Naive thymus-derived CD4-positive, alpha-beta T cell (primary cell): ENCODE data around the gene HMCN1. TPM values are rescaled to one million over a fixed set of nuclear protein-coding genes. Genes with fewer than 3 reads are reported as not detected.

Source experiments
- ATAC-seq: fragments of 150-1000 bp; cut with Tn5 transposase; 2 replicates; pipeline ENCODE4 v1.10.0; 2021; ENCODE audit warnings: mild to moderate bottlenecking, moderate library complexity
- CTCF ChIA-PET: fragments of 350-600 bp; sonication (Branson Sonifier 250); formaldehyde crosslinking; loops from one replicate; lab custom pipeline; 2021; ENCODE audit warnings: antibody characterized with exemption; lab: Charles Lee
- POLR2A ChIA-PET: fragments of 350-600 bp; sonication (Branson Sonifier 250); formaldehyde crosslinking; loops from one replicate; lab custom pipeline; 2021; ENCODE audit warnings: antibody characterized with exemption, inconsistent platforms; lab: Charles Lee
- DNase-seq, 9 donors: peaks; one replicate each; pipeline versions ENCODE4 v3.0.0 to v3.0.0-alpha.2; 2020 to 2022; ENCODE audit warnings: mixed read lengths in 1 of 9
- H3K27ac ChIP-seq: one replicate; pipeline ENCODE4 v1.7.0; 2013; ENCODE audit warnings: mild to moderate bottlenecking, low read depth, low read length, moderate library complexity
- H3K27me3 ChIP-seq, 2 donors: one replicate each; pipeline ENCODE4 v1.7.0; 2013; ENCODE audit warnings: low read length in 2 of 2, mild to moderate bottlenecking in 2 of 2, moderate library complexity in 2 of 2; ENCODE audit not compliant: control insufficient read depth in 2 of 2, insufficient read depth in 2 of 2
- H3K36me3 ChIP-seq, 3 experiments: 1 replicate in 2 of 3; 2 replicates in 1 of 3; pipeline ENCODE4 v1.7.0; 2013; ENCODE audit warnings: low read length in 3 of 3, mild to moderate bottlenecking in 3 of 3, moderate library complexity in 1 of 3; ENCODE audit not compliant: insufficient read depth in 3 of 3, control insufficient read depth in 2 of 3
- H3K4me1 ChIP-seq, 2 donors: one replicate each; pipeline ENCODE4 v1.7.0; 2013; ENCODE audit warnings: low read length in 2 of 2, mild to moderate bottlenecking in 2 of 2, moderate library complexity in 1 of 2; ENCODE audit not compliant: control insufficient read depth in 2 of 2, insufficient read depth in 2 of 2
- H3K4me3 ChIP-seq: 2 replicates; pipeline ENCODE4 v1.7.0; 2013; ENCODE audit warnings: mild to moderate bottlenecking, low read length
- H3K9me3 ChIP-seq, 3 experiments: 1 replicate in 2 of 3; 2 replicates in 1 of 3; pipeline ENCODE4 v1.7.0; 2013; ENCODE audit warnings: low read length in 3 of 3; ENCODE audit not compliant: control insufficient read depth in 2 of 3
- H3K27ac Mint-ChIP-seq, 9 donors: one replicate each; pipeline ENCODE4 v1.8.0; 2020 to 2022; ENCODE audit warnings: mixed read lengths in 9 of 9, mild to moderate bottlenecking in 8 of 9, moderate library complexity in 5 of 9, inconsistent platforms in 2 of 9
- H3K27me3 Mint-ChIP-seq, 5 donors: one replicate each; pipeline ENCODE4 v1.8.0; 2021 to 2022; ENCODE audit warnings: mixed read lengths in 5 of 5, mild to moderate bottlenecking in 1 of 5
- H3K36me3 Mint-ChIP-seq, 5 donors: one replicate each; pipeline ENCODE4 v1.8.0; 2020 to 2022; ENCODE audit warnings: mixed read lengths in 5 of 5, mild to moderate bottlenecking in 3 of 5, inconsistent platforms in 1 of 5
- H3K4me1 Mint-ChIP-seq, 7 donors: one replicate each; pipeline ENCODE4 v1.8.0; 2020 to 2022; ENCODE audit warnings: mixed read lengths in 7 of 7, mild to moderate bottlenecking in 3 of 7, inconsistent platforms in 1 of 7
- H3K4me3 Mint-ChIP-seq, 10 donors: one replicate each; pipeline ENCODE4 v1.8.0; 2020 to 2022; ENCODE audit warnings: mild to moderate bottlenecking in 10 of 10, mixed read lengths in 10 of 10, moderate library complexity in 6 of 10, inconsistent platforms in 2 of 10
- H3K9me3 Mint-ChIP-seq, 11 donors: one replicate each; pipeline ENCODE4 v1.8.0; 2020 to 2022; ENCODE audit warnings: mixed read lengths in 11 of 11, mild to moderate bottlenecking in 4 of 11, inconsistent platforms in 1 of 11, moderate library complexity in 1 of 11
- intact Hi-C, 2 donors: fragments of 100-400 bp; cut with micrococcal nuclease; formaldehyde crosslinking; loops; one replicate each; pipeline ENCODE4 v1.15.1; 2023
- polyA plus RNA-seq, 2 donors: library from polyadenylated mRNA; unstranded; fragments of 300-500 nt; fragmentation: Illumina TruSeq; gene quantifications; one replicate each; pipeline ENCODE4 v1.2.3, GENCODE V29; 2021
- total RNA-seq, 6 experiments: library from RNA in 5 of 6; stranded (reverse) in 5 of 6; gene quantifications; 1 replicate in 5 of 6; 2 replicates in 1 of 6; pipeline ENCODE4 v1.2.3 and lab custom pipeline; 2021 to 2026

Gene HMCN1
- total RNA-seq (under 1 TPM in 4 of 5 experiments, not detected in 1; under 0.01 to 0.19 (median 0.16) TPM), polyA plus RNA-seq (not detected), total RNA-seq (lab: John Stamatoyannopoulos, UW) (not detected)

- H3K4me3 Mint-ChIP-seq: peak within 1 kb of the TSS; percentile 53 to 82 (median 72)
- intact Hi-C loops: no loop called here
Measured at GRCh38 chr1:185733818-185734735, at the start of gene HMCN1. TSS of gene HMCN1 (plus strand) at chr1:185734391. CDS start at chr1:185734780, 389 bp downstream.

GRCh38 chr1:185686821-185687778 is 47.1 kb upstream of the HMCN1 start:
- DNase-seq: no peak
- no peaks in the 10 kb centered on the region for H3K9me3 ChIP-seq
- no peaks in the 10 kb centered on the region for H3K9me3 Mint-ChIP-seq
- H3K4me1 ChIP-seq: no peaks in the 10 kb centered on the region
- no peak overlapping the region for H3K4me3 ChIP-seq
- H3K36me3 ChIP-seq: no peaks in the 10 kb centered on the region
- H3K27me3 ChIP-seq: no peaks in the 10 kb centered on the region
- no peak overlapping the region for H3K27ac ChIP-seq
- intact Hi-C loops: no loop called here
- H3K27me3 Mint-ChIP-seq: peaks cover 0 to 62% (median 5%) of the 10 kb centered on the region in 5 donors
- H3K4me1 Mint-ChIP-seq: no peaks in the 10 kb centered on the region
- CTCF ChIA-PET: no interaction called here
- POLR2A ChIA-PET: no interaction called here
- no peak overlapping the region for H3K4me3 Mint-ChIP-seq
- ATAC-seq: no peak
- peaks cover 0 to 4% (median 0%) of the 10 kb centered on the region in 5 donors for H3K36me3 Mint-ChIP-seq
- H3K27ac Mint-ChIP-seq: no peak overlapping the region

More at GRCh38 chr1:185733818-185734735, at the start of gene HMCN1:
- Mint-ChIP-seq H3K4me1 (peaks cover 12 to 22% (median 16%) of the 10 kb centered on the region in 7 donors), H3K36me3 (peaks cover 0 to 15% (median 4%) of the 10 kb centered on the region in 5 donors), H3K27me3 (peaks cover 65 to 81% (median 72%) of the 10 kb centered on the region in 5 donors), H3K27ac (no peak within 1 kb of the TSS), H3K9me3 (peaks cover 3 to 35% (median 25%) of the 10 kb centered on the region in 11 donors)
- H3K36me3 ChIP-seq: no peaks in the 10 kb centered on the region
- ChIA-PET POLR2A (no interaction called here), CTCF (no interaction called here)
- DNase-seq: peak in 3 of 9 donors; percentile 4 to 21 (median 16)
- peaks cover 0 to 15% (median 0%) of the 10 kb centered on the region in 3 experiments for H3K9me3 ChIP-seq
- H3K27ac ChIP-seq: no peak within 1 kb of the TSS
- H3K4me1 ChIP-seq: peaks cover 0 to 3% of the 10 kb centered on the region in 2 donors
- H3K4me3 ChIP-seq: peak within 1 kb of the TSS; percentile 34
- ATAC-seq: peak; percentile 41
- H3K27me3 ChIP-seq: peaks cover 0 to 5% of the 10 kb centered on the region in 2 donors

- CTCF ChIA-PET: interaction anchor here (0.6 to 0.9 kb wide), 2 partner anchors 10 to 15 kb away, joined by 3 read pairs; no protein-coding TSS in a partner anchor
- H3K4me1 Mint-ChIP-seq: peaks cover 11 to 25% (median 14%) of the 10 kb centered on the region in 7 donors
- H3K36me3 Mint-ChIP-seq: peaks cover 0 to 15% (median 0%) of the 10 kb centered on the region in 5 donors
- H3K9me3 ChIP-seq: no peaks in the 10 kb centered on the region
- no peak overlapping the region for H3K27ac Mint-ChIP-seq
- POLR2A ChIA-PET: interaction anchor here (0.6 to 1.1 kb wide), 3 partner anchors 16 to 932 kb away, joined by 3 to 5 read pairs (median 3); no protein-coding TSS in a partner anchor
- peaks cover 0 to 17% of the 10 kb centered on the region in 2 donors for H3K4me1 ChIP-seq
- ATAC-seq: no peak
- peaks cover 0 to 54% (median 5%) of the 10 kb centered on the region in 5 donors for H3K27me3 Mint-ChIP-seq
- H3K27me3 ChIP-seq: no peaks in the 10 kb centered on the region
- no peak overlapping the region for H3K4me3 Mint-ChIP-seq
- peaks cover 0 to 8% (median 0%) of the 10 kb centered on the region in 11 donors for H3K9me3 Mint-ChIP-seq
- H3K4me3 ChIP-seq: no peak overlapping the region
- no peaks in the 10 kb centered on the region for H3K36me3 ChIP-seq
- intact Hi-C loops: loop anchor here in 1 of 2 donors (5.0 to 10.0 kb wide), 2 partner anchors 614 to 687 kb away; partner anchors contain the start of genes ODR4 and TPR
- no peak for DNase-seq
- no peak overlapping the region for H3K27ac ChIP-seq
Measured at GRCh38 chr1:185690527-185690926, 43.7 kb upstream of the HMCN1 start.

GRCh38 chr1:185693654-185694053 is 40.5 kb upstream of the HMCN1 start:
- Mint-ChIP-seq H3K4me1 (peaks cover 11 to 27% (median 14%) of the 10 kb centered on the region in 7 donors), H3K4me3 (peak overlapping the region; percentile 73 to 85 (median 78)), H3K9me3 (peaks cover 0 to 8% (median 0%) of the 10 kb centered on the region in 11 donors), H3K27ac (peak overlapping the region; percentile 77 to 96 (median 88)), H3K36me3 (peaks cover 0 to 16% (median 0%) of the 10 kb centered on the region in 5 donors), H3K27me3 (peaks cover 0 to 28% (median 5%) of the 10 kb centered on the region in 5 donors)
- no peak for ATAC-seq
- CTCF ChIA-PET: interaction anchor here (1.0 to 2.0 kb wide), 6 partner anchors 13 to 888 kb away, joined by 3 to 8 read pairs (median 4); no protein-coding TSS in a partner anchor
- H3K4me1 ChIP-seq: peaks cover 0 to 17% of the 10 kb centered on the region in 2 donors
- H3K9me3 ChIP-seq: no peaks in the 10 kb centered on the region
- no peak for DNase-seq
- POLR2A ChIA-PET: interaction anchor here (0.5 to 2.7 kb wide), 6 partner anchors 19 to 652 kb away, joined by 3 to 15 read pairs (median 5); partner anchors contain the start of genes IVNS1ABP and TRMT1L
- intact Hi-C loops: loop anchor here (1.0 to 10.0 kb wide), 6 partner anchors 19 to 939 kb away; partner anchors contain the start of genes EDEM3 (in 1 of the 2), ODR4 (in 1 of the 2), SWT1 (in 1 of the 2) and TPR (in 1 of the 2)
- peak overlapping the region; percentile 50 for H3K27ac ChIP-seq
- no peaks in the 10 kb centered on the region for H3K36me3 ChIP-seq
- H3K27me3 ChIP-seq: no peaks in the 10 kb centered on the region
- H3K4me3 ChIP-seq: peak overlapping the region; percentile 31

GRCh38 chr1:185694081-185694480 is 40.1 kb upstream of the HMCN1 start:
- peak; percentile 60 for ATAC-seq
- H3K27ac Mint-ChIP-seq: peak overlapping the region; percentile 77 to 96 (median 88)
- no peaks in the 10 kb centered on the region for H3K36me3 ChIP-seq
- DNase-seq: peak in 4 of 9 donors; percentile 20 to 26 (median 22)
- ChIA-PET CTCF (interaction anchor here (0.8 to 2.0 kb wide), 8 partner anchors 13 to 889 kb away, joined by 3 to 8 read pairs (median 4); no protein-coding TSS in a partner anchor), POLR2A (interaction anchor here (0.5 to 2.7 kb wide), 7 partner anchors 13 to 887 kb away, joined by 3 to 15 read pairs (median 5); partner anchors contain the start of genes IVNS1ABP and TRMT1L)
- peak overlapping the region; percentile 73 to 85 (median 78) for H3K4me3 Mint-ChIP-seq
- intact Hi-C loops: loop anchor here (1.0 to 10.0 kb wide), 6 partner anchors 20 to 939 kb away; partner anchors contain the start of genes EDEM3 (in 1 of the 2), ODR4 (in 1 of the 2), SWT1 (in 1 of the 2) and TPR (in 1 of the 2)
- no peaks in the 10 kb centered on the region for H3K27me3 ChIP-seq
- peak overlapping the region; percentile 50 for H3K27ac ChIP-seq
- H3K4me1 Mint-ChIP-seq: peaks cover 11 to 27% (median 14%) of the 10 kb centered on the region in 7 donors
- peaks cover 0 to 17% of the 10 kb centered on the region in 2 donors for H3K4me1 ChIP-seq
- H3K9me3 ChIP-seq: no peaks in the 10 kb centered on the region
- peaks cover 0 to 16% (median 0%) of the 10 kb centered on the region in 5 donors for H3K36me3 Mint-ChIP-seq
- peaks cover 0 to 27% (median 9%) of the 10 kb centered on the region in 5 donors for H3K27me3 Mint-ChIP-seq
- peak overlapping the region; percentile 31 for H3K4me3 ChIP-seq
- peaks cover 0 to 8% (median 0%) of the 10 kb centered on the region in 11 donors for H3K9me3 Mint-ChIP-seq
